ENCODE data around the gene TUBA4A. TPM values are rescaled to one million over a fixed set of nuclear protein-coding genes. Genes with fewer than 3 reads are reported as not detected.

Gene TUBA4A
- total RNA-seq, 1 donor: 11.9 TPM

DNA sequence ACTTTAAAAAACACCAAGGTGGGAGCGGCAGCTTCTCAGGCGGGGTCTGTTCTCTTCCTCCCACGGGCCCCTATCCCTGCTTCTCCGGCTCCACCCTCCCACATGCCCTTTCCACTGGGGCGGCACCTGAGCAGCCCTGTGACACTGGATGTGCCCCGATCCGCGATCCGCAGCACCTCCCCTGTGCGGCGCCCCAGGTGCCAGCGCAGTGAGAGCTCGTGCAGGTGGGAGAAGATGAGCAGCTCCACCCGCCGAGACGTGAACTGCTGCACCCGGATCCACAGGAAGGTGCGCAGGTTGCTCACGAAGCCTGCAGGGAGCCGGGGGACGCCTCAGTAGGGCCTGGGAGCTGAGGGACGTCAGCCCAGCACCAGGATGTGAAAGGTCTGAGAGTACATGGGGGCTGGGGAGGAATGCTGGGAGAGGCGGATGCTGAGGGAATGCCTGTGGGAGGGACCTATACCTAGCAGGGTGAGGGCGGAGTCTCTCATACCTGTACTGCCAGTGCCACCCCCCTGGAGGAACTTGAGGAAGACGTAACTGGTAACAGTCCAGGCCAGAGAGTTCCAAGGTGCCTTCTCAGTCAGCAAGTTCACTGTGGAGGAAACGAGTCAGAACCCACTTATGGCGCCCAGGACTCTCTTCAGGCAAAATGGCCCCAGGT is 37.7 kb downstream of the TUBA4A start:
- Histone ChIP-seq H3K4me3 (ENCODE audit: insufficient read depth, low read length) (no peak overlapping the region), H4K20me1 (ENCODE audit: insufficient read depth, low read length) (peaks cover 4% of the 10 kb centered on the region), H2AFZ (ENCODE audit: low read length) (no peak overlapping the region), H3K27ac (ENCODE audit: low read depth, low read length) (no peak overlapping the region), H3K9me3 (ENCODE audit: low read depth, low read length) (no peaks in the 10 kb centered on the region), H3K27me3 (ENCODE audit: insufficient read depth, low read length) (no peaks in the 10 kb centered on the region), H3K79me2 (ENCODE audit: insufficient read depth, low read length) (peaks cover 3% of the 10 kb centered on the region), H3K36me3 (ENCODE audit: insufficient read depth, low read length) (peaks cover 50% of the 10 kb centered on the region), H3K4me2 (ENCODE audit: insufficient read depth, low read length) (no peak overlapping the region), H3K4me1 (ENCODE audit: insufficient read depth, low read length) (peaks cover 23% of the 10 kb centered on the region)
- DNase-seq (ENCODE audit: insufficient read length, low spot score, missing footprints): no peak
- TF ChIP-seq CTCF (IDR thresholded peaks at IDR 0.05; ENCODE audit: extremely low read depth, low read depth, low read length): no peak

GRCh38 chr2:219214786-219215185 is 38.9 kb downstream of the TUBA4A start:
- no peak overlapping the region for H3K4me3 ChIP-seq (ENCODE audit: insufficient read depth, low read length)
- no peak overlapping the region for H2AFZ ChIP-seq (ENCODE audit: low read length)
- H3K4me1 ChIP-seq (ENCODE audit: insufficient read depth, low read length): peaks cover 23% of the 10 kb centered on the region
- peaks cover 4% of the 10 kb centered on the region for H4K20me1 ChIP-seq (ENCODE audit: insufficient read depth, low read length)
- H3K4me2 ChIP-seq (ENCODE audit: insufficient read depth, low read length): no peak overlapping the region
- peaks cover 3% of the 10 kb centered on the region for H3K79me2 ChIP-seq (ENCODE audit: insufficient read depth, low read length)
- TF ChIP-seq CTCF (IDR thresholded peaks at IDR 0.05; ENCODE audit: extremely low read depth, low read depth, low read length): no peak
- H3K36me3 ChIP-seq (ENCODE audit: insufficient read depth, low read length): peaks cover 49% of the 10 kb centered on the region
- H3K9me3 ChIP-seq (ENCODE audit: low read depth, low read length): no peaks in the 10 kb centered on the region
- no peaks in the 10 kb centered on the region for H3K27me3 ChIP-seq (ENCODE audit: insufficient read depth, low read length)
- no peak overlapping the region for H3K27ac ChIP-seq (ENCODE audit: low read depth, low read length)
- DNase-seq (ENCODE audit: insufficient read length, low spot score, missing footprints): no peak

DNA sequence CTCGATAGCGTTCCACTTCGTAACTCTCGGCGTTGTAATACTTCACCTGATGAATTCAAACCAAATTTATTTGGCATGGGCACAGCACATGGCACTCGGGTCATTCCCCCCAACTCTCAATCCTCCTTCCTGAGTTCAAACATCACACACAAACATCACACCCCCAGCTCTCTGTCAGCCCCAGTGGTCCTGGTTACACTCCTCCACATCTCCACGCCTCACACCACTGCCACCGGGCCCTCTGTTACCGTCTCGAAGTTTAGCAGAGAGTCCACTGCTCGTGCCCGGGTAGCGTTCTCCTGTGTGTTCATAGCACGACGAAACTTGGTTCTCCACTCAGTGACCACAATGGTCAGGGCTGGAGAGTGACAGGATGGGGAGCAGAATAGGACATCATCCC is 39.6 kb downstream of the TUBA4A start:
- Histone ChIP-seq H3K9me3 (ENCODE audit: low read depth, low read length) (no peaks in the 10 kb centered on the region), H3K36me3 (ENCODE audit: insufficient read depth, low read length) (peaks cover 54% of the 10 kb centered on the region), H3K4me3 (ENCODE audit: insufficient read depth, low read length) (no peak overlapping the region), H3K27me3 (ENCODE audit: insufficient read depth, low read length) (no peaks in the 10 kb centered on the region), H3K4me2 (ENCODE audit: insufficient read depth, low read length) (no peak overlapping the region), H3K27ac (ENCODE audit: low read depth, low read length) (no peak overlapping the region), H2AFZ (ENCODE audit: low read length) (no peak overlapping the region), H3K79me2 (ENCODE audit: insufficient read depth, low read length) (peaks cover 3% of the 10 kb centered on the region), H3K4me1 (ENCODE audit: insufficient read depth, low read length) (peaks cover 18% of the 10 kb centered on the region), H4K20me1 (ENCODE audit: insufficient read depth, low read length) (no peaks in the 10 kb centered on the region)
- no peak for TF ChIP-seq CTCF (IDR thresholded peaks at IDR 0.05; ENCODE audit: extremely low read depth, low read depth, low read length)
- no peak for DNase-seq (ENCODE audit: insufficient read length, low spot score, missing footprints)

GRCh38 chr2:219213486-219214071 is 40.1 kb downstream of the TUBA4A start:
- H3K4me1 ChIP-seq (ENCODE audit: insufficient read depth, low read length): peaks cover 13% of the 10 kb centered on the region
- no peak overlapping the region for H2AFZ ChIP-seq (ENCODE audit: low read length)
- H3K36me3 ChIP-seq (ENCODE audit: insufficient read depth, low read length): peaks cover 59% of the 10 kb centered on the region
- no peak overlapping the region for H3K4me2 ChIP-seq (ENCODE audit: insufficient read depth, low read length)
- no peak overlapping the region for H3K4me3 ChIP-seq (ENCODE audit: insufficient read depth, low read length)
- H3K79me2 ChIP-seq (ENCODE audit: insufficient read depth, low read length): peaks cover 3% of the 10 kb centered on the region
- H3K27me3 ChIP-seq (ENCODE audit: insufficient read depth, low read length): no peaks in the 10 kb centered on the region
- H3K27ac ChIP-seq (ENCODE audit: low read depth, low read length): no peak overlapping the region
- DNase-seq (ENCODE audit: insufficient read length, low spot score, missing footprints): no peak
- no peaks in the 10 kb centered on the region for H4K20me1 ChIP-seq (ENCODE audit: insufficient read depth, low read length)
- no peak for TF ChIP-seq CTCF (IDR thresholded peaks at IDR 0.05; ENCODE audit: extremely low read depth, low read depth, low read length)
- no peaks in the 10 kb centered on the region for H3K9me3 ChIP-seq (ENCODE audit: low read depth, low read length)

All from osteoblast (primary cell).